LHCN-M2 (cell line): ENCODE data around the gene ETS1. TPM values are rescaled to one million over a fixed set of nuclear protein-coding genes. Genes with fewer than 3 reads are reported as not detected.
"Not testable (repeated sequence)": the region's sequence is repeated elsewhere in the genome, so short reads cannot be mapped to it uniquely, and the experiment has no call there.

Experiments used
- DNase-seq: peaks from one replicate; pipeline ENCODE4 v3.0.0-alpha.2; 2012; ENCODE audit warnings: low read depth
- total RNA-seq: library from RNA; depleted of rRNA; stranded (reverse); fragments of >200 nt; gene quantifications from 2 replicates; pipeline ENCODE4 v1.2.3, GENCODE V29; 2014

The ETS1 gene
- total RNA-seq, 1 experiment from 2014 or later, result 38.2 TPM

DNA sequence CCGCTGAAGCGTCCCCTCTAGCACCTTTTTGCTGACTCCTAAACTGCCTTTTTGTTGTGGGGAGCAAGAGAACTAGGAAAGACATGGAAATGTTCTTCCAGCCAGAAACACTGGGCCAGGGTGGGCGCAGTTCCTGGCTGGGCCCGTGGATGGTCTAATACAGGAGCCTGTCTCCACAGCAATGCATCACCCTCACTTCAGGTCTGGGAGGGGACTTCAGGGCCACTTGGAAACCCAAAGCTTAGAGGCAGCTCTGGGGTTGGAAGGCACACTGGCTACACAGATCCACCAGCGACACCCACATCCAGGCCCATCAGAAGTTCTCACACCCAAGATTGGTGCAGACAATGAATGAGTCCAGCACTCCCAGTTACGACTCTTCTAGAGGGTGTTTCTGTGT is 120.3 kb downstream of the ETS1 start:
- no peak for DNase-seq

DNA sequence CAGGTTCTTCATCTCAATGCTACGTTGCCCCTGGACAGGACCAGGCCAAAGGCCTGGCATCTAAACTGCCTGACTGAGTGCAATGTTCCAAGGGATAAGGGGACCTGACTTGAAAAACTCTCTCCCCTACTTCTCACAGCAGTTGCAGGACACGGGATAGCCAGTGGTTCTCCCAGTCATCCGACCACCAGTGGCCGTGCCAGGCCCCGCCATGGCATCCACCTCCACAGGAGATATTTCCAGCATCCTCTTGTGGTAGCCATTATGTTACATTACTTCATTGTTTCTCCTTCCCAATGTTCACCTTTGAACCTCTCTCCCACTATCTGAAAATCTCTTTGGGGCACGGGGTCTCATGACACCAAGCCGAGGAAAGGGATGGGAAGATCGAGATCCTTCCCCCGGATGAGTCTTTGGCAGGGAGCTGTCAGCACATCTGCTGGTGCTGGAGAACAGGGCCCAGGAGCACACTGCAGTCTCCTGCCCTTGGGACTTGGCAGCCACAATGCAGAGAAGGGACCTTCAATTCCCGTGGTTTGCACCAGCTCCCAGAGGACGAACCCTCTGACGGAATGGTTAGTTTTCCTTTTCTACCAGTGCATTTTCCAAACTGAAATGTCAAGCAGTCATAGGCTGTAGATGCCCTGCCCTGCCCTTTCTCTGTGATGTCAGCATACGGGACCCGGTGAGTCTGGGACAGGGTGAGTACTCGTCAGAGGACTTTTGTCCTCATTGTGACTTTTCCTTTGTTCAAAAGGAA is 121.2 kb downstream of the ETS1 start:
- no peak for DNase-seq

DNA sequence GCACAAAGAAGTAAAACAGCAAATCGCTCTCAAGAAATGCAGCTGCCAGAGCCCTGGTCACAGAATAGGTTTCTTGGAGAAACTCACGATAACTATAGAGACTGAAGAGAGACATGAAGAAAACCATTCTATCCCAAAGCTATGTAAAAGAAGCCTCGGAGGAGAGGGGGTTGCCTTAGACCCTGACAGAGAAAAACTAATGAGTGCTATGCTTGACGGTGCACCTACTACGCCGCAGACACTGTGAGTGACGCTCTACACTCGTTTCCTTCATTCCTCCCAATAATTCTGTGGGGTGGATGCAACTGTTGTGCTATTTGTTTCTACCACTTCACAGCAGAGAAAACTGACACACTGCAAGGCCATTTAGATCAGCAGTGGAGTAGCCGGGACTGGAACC is 121.8 kb downstream of the ETS1 start:
- no peak for DNase-seq

DNA sequence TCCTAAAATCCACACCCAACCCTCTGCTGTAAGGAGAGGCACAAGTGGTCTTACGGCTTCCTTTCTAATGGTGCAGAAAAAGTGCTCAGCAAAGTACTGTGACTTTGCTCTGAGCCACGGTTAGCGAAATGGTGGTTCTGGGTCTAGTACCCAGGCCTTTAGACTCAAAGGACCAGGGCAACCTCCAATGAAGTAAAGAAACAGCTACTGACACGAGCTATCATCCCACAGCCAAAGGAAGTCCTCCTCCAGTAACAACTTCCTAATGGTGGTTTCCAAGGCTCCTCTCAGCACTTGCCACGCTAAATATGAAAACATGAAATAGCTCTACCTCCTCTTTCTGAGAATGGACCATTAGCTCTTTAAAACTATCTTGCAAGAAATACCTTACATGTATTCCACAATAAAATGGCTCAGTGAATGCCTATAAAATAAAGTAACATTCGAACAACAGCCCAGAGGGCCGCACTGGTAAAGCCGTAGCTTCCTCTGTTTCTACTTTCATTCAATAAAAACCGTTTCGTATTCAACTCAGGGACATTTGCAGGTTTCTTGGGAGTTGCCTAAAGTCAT is 122.4 kb downstream of the ETS1 start:
- no peak for DNase-seq

DNA sequence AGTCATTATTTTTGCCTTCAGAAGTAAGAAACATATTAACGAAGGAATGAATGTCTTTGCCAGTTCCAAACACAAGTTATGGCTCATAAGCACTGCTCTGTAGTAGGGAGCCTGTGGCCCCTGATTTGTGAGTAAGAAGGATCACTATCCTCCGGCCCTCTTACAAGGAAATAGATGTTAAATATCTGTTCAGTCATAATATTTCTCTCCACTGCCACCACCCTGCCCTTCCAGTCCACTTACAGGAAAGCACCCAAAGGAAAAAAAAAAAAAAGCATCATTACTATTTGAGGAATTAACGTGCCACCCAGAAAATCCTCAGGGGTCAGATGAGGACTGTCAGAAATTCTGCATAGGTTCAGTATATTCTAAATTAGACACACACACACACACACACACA is 123.4 kb downstream of the ETS1 start:
- DNase-seq, result no peak

DNA sequence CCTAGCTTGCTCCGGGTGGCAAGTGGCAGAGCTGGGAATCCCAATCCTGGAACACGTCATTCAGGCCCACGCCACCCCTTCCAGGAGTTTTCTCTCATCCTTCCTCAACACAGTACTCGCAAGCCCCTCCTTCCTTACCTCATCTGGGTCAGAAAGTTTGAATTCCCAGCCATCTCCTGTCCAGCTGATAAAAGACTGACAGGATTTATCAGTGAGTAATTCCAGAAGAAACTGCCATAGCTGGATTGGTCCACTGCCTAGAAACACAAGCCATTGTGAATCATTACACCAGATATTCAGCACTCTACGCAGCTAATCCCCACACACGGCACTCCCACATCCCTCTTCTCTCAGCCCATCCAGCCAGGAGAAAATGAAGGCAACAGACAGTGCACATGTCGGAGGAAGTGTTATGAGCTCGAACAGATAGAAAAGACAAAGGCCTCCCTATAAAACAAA is 124.0 kb downstream of the ETS1 start:
- peak; percentile 87 for DNase-seq

DNA sequence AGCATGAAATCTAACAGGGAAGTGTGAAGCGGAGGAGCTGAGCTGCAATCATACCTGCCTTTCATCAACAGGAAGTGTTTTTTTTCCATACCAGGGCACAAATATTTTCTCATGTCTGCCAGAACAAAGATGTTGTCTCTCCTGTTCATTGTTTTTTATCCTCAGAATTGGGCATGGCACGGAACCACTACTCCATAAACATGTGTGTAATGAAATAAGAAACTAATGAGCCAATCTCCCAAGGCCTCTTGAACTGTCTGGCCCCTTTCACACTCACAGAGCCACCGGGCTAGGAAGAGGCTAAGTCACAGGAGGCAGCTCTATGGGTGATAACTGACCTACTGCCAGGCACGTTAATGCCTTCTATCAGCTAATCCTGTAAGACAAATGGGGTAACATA is 124.4 kb downstream of the ETS1 start:
- no peak for DNase-seq

DNA sequence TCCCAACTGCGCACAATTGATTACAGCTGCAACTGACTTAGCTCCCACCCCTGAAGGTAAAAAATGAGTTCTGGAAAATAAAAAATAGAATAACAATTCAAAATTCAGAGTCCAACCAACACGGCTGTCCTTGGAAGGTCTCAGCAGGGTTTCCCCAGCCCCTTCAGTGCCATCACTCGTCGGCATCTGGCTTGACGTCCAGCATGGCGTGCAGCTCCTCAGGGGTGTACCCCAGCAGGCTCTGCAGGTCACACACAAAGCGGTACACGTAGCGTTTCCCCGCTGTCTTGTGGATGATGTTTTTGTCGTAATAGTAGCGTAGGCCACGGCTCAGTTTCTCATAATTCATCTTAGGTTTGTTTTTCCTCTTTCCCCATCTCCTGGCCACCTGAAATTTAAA is 125.2 kb downstream of the ETS1 start:
- no peak for DNase-seq

DNA sequence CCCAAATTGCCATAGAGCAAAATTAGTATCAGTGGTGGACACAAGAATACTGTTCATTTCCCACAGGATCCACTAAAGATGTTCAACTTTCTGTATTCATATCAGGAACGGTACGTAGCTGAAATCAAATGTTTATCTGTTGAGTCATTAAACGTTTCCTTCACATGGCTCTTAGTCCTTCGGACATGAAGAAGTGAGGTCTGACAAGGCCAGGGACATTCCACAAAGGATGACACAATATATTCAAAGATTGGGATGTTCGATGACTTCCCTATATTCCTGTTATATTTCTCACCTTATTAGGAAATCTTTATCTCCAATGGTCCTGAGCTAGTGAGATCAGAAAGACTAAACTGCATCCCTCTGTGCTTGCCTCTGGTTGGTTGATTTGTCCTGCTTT is 129.0 kb downstream of the ETS1 start:
- peak; percentile 77 for DNase-seq

DNA sequence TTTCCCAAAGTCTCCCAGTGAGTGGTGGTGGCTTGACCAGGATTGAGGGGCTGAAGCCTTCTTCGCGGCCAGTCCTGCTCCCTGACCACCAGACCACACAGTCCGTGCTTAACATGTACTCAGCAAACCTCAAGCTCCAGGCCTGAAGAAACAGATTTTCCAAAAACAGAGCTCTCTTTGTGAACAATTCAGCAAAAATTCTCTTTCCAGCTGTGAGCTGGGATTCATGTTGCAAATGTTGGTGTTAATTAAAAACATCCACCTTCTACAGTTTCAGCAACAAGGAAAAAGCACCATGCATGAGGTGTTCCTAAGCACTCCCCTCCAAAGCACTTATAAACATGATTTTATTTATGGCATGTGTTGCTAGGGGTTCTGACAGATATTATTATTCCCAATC is 129.5 kb downstream of the ETS1 start:
- no peak for DNase-seq

DNA sequence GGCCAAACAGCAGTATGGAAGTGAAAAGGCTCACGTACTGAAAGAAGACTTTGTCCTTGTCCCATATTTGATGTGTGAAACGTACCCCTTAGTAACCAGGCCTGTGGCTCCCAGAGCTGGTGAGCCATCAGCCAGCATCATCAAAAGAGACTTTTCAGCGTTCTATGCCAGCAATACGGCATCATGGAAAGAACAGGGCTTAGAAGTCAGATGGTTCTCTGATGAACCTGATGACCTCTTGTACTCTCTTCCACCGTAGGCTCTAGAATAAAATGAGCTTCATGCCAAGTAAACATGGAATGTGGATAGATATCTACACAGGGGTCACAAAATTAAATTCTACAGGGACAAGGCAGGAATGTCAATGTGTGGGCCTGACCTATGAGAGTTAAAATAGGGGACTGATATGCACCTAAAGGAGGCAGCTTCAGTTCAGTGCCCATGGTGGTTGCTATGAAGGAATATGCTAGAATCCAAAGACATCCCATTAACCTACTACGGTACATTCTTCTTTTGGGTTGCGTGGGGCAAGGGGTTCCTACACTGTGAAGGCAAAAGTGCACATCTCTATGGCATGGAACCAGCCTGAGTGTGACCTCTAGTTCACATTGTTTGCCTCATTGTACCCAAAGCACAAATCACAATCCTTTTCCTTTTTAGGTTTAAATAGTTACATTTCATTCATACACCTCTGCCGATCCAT is 130.6 kb downstream of the ETS1 start:
- no peak for DNase-seq

DNA sequence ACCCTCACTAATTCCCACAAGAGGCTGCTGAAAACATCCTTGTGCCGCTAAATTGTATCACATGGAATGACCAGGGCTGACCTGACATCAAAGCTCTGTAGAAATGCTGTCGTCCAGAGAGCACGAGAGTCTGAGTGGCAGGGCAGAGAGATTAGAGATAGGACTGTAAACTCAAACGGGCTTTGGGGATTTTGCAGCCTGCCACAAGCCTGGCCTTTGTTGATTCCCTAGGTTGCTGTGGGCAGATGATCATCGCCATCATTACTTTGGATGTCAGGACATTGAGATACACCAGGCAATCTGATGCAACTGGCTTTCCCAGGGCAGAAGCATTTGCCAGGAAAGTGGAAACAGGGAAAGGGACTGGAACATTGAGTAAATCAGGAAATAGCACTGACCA is 131.6 kb downstream of the ETS1 start:
- no peak for DNase-seq

DNA sequence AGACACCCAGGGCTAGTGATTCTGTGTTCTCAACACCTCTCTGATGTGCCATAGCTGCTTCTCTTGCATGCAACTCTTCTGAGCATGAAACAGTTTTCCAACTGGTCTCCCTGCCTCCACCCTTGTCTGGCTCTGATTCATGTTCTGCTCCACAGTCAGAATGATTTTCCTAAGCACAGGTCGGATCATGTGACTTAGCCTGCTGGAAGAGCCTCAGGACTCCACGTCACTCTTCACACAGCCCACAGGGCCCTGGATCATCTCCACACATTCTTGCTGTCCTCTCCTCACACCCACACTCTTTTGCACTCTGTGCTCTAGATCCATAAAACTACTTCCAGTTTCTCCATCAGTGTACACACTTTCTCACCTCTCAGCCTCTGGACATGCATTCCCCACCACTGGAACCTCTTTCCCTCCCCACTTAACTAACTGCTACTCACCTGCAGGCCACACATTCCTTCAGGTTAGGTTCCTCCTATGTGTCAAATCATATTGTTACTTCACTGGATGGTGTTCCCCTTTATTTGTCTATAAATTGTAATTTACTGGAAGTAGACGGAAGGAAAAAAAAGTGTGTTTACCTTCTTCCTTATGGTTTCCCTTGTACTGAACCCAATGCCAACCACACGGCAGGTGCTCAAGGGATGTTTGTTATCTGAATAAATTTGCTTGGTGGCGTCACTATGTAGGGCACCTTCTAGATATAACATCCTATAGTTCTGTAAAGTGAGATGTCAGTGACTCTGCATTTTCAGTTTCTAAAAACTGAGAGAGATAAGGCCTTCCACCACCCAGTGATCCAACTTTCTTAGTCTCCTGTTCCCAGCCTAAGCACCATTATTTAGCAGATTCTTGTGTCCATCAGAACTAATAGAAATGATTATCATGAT is 133.7 kb downstream of the ETS1 start:
- DNase-seq, result peak; percentile 84

DNA sequence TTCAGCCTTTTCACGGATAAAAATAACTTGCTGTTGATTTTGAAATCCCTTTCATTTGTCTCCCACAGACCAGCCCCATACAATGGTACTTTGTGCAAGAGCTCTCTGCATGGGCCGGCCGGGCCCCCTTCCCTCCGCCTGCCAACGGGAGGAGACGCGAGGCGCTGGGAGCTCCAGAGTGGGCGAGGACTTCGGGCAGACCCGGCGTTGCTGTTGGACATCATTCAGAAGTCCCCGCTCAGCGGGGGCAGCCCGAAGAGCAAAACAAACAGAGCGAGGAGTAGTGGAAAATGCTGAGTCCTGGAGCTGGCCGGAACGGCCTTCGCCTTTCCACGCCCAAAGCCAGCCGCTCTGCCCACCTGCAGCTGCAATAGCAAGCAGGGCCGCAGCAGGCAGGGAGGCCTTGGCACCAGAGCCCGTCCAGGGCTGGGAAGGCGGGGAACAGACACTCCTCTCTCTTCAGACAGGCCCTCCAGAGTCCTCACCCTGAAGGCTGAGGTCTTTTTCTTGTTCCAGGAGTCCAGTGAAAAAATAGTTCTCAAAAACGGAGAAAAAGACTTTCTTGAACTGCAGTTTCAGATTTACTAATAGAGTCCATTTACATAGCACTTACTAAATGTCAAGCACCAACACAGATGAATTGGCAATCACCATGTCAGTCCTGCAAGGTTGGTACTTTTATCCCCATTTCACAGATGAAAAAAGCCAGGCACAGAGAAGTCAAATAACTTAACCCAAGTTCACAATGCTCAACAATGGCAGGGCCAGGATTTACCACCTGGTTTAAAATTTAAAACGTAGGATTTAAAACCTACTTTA is 135.5 kb downstream of the ETS1 start:
- no peak for DNase-seq

DNA sequence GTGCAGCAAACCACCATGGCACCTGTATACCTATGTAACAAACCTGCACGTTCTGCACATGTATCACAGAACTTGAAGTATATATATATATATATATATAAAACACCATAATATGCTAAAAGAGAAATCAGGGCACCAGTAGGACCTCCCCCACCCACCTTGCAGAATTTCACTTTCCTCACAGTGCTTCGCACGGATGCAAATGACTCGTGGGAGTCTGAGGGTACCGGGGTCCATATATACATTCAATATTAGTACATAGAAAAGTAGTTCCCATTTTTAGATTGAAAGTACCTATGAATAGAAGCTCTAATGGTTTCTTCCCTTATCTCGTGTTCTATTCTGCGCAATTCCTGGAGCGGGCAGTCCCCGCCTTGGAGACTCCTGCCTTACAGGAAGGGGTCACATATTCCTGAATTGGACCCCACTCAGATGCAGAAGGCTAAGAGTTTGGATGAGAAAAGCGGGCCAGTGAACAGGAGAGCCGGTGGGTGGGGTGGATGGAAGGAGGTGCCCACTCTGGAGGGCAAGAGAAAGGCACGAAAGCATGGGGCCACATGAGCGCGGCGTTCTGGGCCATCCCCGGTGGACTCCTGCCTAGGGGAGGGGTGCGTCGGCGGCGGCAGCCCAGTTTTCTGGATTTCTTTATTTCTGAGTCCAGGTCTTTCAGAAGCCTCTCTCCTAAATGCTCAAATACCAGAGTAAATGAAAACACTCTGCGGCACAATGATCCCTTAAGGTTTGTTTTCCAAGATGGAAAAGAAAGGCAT is 136.3 kb downstream of the ETS1 start:
- DNase-seq, result no peak

DNA sequence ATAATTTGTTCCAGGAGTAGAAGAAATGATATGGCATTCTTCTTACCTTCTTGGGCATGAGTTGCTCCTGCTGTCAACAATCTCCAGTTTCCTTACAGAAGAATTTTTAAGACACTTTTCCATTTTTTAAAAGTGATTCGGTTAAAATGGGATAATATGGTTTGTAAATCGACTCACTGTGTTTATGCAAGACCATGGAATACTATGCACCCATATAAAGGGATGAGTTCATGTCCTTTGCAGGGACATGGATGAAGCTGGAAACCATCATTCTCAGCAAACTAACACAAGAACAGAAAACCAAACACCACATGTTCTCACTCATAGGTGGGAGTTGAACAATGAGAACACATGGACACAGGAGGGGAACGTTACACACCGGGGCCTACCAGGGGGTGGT is 136.9 kb downstream of the ETS1 start:
- DNase-seq, result not testable (repeated sequence)

DNA sequence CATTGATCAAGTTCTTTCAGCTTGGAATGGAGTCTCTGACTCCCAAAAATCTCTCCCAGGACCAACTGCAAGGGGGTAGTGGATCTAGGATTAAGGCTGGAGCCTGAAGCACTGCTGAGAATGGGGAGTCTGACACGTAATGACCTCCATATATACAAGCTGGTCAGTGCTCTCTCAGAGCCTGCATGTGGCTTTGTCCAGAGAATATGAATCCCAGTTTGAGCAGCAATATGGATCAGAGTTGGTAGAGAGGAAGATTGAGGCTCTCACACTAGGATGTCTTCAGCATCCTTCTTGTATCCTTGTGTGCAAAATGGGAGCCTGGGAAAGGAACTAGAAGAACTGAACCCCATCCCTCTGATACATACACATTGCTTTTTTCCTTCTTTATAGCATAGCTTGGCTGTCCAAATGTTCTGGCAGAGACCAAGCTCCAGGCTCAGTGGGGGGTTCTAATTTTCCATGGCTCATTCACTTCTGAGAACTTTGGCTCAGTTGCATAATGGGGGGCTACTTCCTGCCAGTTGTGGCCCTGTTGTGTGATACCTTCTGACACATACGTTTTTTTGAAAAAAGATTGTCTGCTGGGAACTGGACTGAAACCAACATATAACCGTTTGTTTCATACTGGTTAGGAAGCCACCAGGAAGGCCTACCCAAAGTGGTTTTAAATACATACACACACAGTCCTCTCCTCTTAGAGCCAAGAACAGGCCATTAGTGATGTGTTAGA is 138.2 kb downstream of the ETS1 start:
- DNase-seq, result no peak

DNA sequence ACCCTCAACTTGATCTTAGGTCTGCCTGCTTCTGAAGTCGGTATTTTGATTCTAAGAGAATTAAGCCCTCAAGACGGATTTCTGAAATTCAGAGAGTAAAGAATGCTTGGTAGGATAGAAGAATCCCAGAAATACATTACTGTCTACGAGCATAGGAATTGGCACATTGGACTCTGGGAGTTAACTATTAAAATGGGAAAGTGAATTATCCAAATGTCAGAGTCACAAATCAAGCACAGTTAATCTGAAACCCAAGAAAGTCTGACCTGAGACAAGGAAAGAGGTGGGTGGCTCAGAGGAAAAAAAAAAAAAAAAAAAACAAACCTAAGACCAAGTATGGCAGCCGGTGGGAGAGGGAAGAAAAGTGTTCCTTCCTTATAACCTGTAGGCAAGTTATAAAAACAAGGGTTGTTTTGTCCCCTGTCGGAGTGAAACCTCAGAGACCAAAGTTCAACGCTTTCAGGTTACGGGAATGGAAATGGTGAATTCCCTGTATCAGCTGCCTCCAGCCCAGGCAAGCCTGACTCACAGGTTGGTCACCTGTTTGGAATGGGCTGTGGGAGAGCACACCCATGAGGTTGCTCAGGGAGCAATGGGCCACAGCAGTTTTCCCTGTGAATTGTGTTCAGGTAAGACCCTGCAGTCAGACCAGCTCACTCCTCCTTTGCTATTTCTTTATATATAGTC is 139.0 kb downstream of the ETS1 start:
- peak; percentile 61 for DNase-seq

DNA sequence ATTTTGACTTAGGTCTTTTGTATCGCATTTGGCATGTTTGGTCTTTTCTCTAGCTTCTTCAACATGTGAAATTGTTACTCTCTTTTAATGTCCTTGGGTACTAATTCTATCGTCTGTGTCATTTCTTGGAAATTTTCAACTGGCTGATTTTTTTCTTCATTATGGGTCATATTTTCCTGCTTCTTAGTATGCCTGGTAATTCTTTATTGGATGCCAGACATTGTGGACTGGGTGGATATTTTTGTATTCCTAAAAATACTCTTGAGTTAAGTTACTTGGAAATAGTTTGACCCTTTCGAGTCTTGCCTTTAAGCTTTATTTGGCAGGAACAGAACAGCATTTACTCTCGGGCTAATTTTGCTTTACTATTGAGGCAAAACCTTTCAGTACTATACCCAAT is 140.1 kb downstream of the ETS1 start:
- DNase-seq, result no peak
